ENCODE data around the gene FAH.

- TF ChIP-seq ZBED1 (IDR thresholded peaks at IDR 0.05) (no peak), JUN (IDR thresholded peaks at IDR 0.05; ENCODE audit: borderline replicate concordance, low read depth, low read length) (no peak), JUN (CRISPR knock-in tag; IDR thresholded peaks at IDR 0.05; ENCODE audit: borderline replicate concordance) (no peak), HMBOX1 (IDR thresholded peaks at IDR 0.05) (no peak), IRF2 (CRISPR knock-in tag; IDR thresholded peaks at IDR 0.05) (no peak), CHD1 (IDR thresholded peaks at IDR 0.05; ENCODE audit: low read length) (no peak)
These were observed 17.8 kb downstream of the FAH start for GRCh38 chr15:80170596-80170995.

Data from K562 (cell line).